ENCODE results near the gene CXCR2.
A peak's percentile ranks its signal among the peaks of the same experiment; 100 is the strongest.
"Not testable (repeated sequence)": the region's sequence is repeated elsewhere in the genome, so short reads cannot be mapped to it uniquely, and the experiment has no call there.

The CXCR2 gene

DNA sequence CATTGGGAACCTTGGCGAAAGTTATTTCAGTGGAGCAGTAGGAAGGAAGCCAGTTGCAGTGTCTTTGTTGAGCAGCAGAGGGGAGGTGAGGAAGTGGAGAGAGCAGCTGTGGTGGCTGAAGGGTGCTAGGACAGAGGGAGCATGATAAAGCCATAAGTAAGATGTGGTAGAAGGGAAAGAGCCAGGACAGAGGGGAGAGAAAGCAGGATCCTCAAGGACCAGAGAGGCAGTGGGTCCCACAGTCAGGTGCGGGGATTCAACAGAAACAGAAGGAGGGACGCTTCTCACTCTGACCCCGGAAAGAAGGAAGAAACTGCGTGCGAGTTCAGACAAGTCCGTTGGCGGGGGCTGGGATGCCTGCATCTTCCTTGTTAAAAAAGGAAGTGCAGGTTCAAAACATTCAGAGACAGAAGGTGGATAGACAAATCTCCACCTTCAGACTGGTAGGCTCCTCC lies at the start of gene CXCR2:
Gene CXCR2 (plus strand): TSS at position 403 of the 455 bp plus-strand sequence. CDS start 8,774 bp downstream, outside the sequence.
- DNase-seq, result no peak

DNA sequence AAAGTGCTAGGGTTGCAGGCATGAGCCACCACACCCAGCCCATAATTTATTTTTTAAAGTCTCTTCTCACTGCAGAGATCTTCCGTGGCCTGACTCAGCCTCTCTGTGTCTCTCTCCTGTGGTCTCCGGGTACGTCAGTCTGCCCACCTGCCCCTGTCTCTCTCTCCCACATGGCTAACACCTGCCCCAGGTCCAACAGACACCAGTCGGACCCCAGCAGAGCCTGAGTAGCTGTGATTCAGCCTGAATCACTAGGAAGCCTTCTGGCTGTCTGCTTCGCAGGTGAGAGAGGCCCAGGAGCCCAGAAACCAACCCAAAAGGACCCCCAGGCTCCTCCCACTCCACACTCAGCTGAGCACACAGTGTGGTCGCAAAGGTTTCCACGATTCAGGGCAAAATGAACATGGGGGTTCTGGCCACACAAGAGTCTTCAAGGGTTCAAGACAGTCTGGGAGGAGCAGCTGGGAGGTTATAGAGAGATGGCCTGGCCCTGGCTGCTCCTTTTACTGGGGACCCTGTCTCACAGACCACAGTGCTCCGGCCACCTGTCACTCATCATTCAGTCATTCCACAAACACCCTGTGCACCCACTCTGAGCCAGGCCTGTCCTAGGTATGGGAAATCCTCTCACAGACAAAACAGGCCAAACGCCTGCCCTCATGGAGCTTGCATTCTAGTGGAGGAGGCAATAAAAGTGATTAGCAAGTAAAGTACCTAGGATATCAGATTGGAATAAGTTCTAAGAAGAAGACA lies 48.2 kb upstream of the CXCR2 start:
- no peak for DNase-seq

DNA sequence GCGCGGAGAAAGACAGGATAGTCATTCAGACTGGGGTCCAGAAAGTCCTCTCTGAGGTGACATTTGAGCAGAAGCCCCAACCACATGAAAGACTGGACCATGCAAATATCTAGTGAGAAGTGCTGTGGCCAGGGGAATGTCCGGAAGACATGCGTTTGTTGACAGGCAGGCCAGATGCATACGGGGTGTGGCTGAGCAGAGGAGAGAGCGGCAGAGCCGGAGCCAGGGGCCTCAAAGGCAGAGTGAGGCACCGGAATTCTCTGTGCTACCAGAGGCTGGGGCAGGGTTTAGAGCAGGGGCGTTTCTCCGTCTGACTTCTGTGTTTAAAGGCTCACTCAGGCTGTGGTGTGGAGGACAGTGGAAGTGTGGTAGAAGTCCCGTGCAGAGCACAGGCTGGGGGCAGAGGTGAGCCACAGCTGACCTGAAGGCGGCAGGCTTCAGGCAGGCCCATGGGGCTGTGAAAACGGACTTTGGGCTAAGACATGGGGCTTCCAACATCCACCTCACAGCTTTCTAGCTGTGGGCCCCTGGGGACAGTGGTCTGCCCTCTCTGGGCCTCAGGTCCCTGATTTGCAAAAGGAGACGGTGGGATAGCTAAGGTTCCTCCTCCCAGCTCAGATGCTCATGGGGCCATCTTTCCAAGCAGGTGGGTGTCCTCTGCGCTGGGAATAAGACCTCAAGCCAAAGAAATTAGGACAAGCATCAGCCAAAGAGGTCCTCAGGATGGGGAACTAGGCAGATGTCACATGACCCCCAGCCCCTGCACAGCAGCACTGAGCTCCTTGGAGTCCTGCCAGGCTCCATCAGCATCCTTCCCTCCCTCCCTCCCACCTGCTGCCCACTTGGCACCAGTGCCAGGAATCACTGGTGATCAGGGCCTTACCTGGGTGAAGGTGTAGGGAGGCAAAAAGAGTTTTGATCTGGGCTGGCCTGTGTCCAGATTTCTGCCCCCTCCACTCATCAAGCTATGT lies 45.6 kb upstream of the CXCR2 start:
- no peak for DNase-seq

DNA sequence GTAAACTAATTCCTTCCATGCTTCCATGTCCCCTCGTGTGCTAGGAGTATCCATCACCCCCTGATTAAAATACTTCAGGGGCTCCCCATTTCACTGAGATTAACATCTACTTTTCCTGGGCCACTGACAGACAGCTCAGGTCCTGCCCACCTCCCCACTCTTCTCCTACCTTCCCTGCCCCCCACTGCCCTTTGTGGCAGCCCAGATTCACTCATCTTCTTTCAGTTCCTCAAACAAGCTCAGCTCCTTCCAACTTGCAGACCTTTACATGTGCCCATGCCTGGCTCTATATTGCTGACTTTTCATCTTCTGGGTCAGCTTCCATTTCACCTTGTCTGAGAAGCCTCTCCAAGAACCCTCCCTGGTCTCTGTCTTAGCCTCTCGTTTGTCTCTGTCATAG lies 44.8 kb upstream of the CXCR2 start:
- no peak for DNase-seq

DNA sequence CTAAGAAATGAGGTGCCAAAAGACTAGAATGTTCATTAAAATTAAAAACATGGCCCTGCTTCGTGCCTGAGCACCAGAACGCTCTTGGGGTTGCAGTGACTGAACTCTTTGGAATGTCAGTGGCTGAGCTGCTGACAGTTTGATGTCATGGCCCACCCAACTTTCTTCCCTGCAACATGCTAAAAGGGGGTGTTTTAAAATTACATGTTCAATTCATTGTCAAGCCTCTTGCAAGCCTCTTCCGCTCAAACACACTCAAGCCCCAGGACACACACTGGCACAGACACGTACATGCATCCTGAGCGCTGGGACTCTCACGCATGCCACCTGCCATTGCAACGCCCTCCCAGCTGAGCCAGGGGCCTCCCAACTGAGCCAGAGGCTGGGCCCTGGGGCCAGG lies 44.1 kb upstream of the CXCR2 start:
- no peak for DNase-seq

DNA sequence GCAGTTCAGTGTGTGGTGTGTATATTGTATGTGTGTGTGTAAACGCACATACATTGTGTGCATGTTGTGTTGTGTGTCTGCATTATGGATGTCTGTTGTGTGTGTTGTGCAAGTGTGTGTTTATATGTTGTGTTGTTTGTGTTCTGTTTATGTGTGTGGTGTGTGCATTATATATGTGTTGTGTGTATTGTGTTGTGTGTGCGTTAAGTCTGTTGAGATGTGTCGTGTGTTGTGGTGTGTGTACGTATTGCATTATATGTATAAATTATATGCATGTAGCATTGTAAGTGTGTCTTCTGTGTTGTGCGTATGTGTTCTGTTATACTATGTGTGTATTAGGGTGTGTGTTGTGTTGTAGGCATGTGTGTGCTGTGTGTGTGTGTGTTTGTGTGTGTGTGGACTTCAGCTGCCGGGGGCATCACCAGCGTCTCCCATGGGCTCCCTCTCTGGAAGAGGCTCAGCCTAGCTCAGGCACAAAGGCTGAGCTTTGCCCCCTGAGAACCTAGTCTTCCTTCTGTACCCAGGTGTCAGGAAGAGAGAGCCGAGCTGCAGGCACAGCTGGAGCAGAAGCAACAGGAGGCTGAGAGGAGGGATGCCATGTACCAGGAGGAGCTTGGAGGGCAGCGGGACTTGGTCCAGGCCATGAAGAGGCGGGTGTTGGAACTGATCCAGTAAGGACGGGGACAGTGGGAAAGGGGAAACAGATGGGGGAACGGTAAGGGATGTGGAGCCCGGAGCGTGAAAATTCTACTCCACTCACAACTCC lies 43.1 kb upstream of the CXCR2 start:
- peak; percentile 15 for DNase-seq

DNA sequence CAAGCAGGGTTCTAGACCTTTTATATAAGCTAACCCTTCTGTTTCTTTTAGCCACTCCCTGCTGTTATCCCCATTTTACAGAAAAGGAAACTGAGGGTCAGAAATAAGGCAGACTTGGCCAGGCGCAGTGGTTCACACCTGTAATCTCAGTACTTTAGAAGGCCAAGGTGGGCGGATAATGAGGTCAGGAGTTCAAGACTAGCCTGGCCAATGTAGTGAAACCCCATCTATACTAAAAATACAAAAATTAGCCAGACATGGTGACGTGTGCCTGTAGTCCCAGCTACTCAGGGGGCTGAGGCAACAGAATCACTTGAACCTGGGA lies 42.5 kb upstream of the CXCR2 start:
- DNase-seq, result no peak

DNA sequence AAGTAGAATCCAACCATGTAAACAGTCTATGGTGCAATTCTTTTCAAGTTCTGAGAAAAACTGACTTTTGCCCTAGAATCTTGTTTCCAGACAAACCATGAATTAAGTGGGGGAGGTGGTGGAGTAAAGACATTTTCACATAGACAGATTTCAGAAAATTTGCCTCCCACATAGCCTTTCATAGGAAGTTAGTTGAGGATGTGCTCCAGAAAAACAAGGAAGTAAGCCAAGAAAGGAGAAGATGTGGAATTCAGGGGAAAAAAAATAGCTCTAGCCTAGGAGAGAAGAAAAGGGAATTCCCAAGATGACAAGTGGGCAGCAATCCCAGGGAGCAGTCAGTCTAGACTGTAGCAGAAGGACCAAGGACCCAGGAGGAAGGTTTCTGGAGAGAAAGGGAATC lies 39.4 kb upstream of the CXCR2 start:
- no peak for DNase-seq

DNA sequence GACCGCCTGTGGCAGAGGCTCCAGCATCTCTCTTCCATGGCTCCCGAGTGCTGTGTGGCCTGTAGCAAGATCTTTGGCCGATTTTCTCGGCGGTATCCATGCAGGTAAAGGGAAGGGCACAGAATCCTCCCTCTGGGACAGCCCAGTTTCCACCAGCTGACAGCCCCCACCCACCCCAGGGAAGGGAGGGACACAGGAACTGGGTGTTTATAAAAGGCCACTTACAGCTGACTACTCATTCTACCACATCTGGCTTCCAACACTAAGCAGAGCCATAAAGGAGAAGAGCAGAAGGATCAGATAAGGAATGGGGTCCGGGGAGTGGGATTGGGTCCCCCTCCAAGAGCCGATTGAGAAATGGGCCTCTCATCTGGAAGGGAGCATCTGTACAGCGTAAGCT lies 36.6 kb upstream of the CXCR2 start:
- DNase-seq, result no peak

DNA sequence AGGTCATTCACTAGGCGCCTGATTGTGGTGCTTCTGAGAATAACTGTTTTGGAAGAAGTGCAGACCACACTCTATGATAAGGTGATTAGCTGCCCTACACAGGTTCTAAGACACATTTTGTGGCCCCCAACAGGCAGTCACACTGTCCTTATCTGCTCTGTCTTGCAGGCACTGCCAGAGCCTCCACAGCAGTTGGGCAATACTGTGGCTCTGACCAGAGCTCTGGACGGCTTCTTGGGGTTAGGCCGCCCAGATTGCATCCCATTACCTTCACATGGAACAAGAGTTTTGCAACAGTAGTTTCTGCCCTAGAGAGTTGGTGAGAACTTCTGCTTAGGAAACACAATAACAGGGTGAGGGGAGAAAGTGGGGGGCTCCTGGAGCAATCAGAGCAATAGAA lies 34.1 kb upstream of the CXCR2 start:
- DNase-seq, result no peak

DNA sequence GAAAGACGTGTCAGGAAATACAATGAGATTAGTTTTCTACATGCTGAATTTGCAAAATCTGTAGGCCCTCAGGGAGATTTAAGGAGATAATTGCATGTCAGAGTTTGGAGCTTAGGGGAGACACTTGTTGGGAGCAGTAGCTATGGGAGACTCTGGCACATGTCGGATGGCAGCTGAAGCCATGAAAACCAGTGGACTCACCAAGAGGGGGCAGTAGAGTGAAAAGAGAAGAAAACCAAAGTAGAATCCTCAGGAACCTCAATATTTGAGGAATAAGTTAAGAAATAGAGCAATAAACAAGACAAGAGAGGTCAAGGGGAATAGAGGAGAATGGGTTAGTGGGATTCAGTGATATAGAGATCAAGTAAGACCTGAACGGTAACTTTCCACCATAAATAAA lies 31.9 kb upstream of the CXCR2 start:
- peak; percentile 13 for DNase-seq

DNA sequence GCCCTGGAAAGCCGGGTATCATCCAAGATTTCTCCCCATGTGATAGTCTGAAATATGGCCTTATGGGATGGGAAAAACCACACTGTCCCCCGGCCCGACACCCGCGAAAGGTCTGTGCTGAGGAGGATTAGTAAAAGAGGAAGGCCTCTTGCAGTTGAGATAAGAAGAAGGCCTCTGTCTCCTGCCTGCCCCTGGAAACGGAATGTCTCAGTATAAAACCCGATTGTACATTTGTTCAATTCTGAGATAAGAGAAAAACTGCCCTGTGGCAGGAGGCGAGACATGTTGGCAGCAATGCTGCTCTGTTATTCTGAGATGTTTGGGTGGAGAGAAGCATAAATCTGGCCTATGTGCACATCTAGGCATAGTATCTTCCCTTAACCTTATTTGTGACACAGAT lies 30.0 kb upstream of the CXCR2 start:
- no peak for DNase-seq

DNA sequence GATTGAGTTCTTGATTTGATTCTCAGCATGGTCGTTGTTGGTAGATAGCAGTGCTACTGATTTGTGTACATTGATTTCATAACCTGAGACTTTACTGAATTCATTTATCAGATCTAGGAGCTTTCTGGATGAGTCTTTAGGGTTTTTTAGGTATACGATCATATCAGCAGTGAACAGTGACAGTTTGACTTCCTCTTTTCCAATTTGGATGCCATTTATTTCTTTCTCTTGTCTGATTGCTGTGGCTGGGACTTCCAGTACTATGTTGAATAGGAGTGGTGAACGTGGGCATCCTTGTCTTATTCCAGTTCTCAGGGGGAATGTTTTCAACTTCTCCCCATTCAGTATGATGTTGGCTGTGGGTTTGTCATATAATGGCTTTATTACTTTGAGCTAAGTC lies 27.9 kb upstream of the CXCR2 start:
- DNase-seq, result no peak

DNA sequence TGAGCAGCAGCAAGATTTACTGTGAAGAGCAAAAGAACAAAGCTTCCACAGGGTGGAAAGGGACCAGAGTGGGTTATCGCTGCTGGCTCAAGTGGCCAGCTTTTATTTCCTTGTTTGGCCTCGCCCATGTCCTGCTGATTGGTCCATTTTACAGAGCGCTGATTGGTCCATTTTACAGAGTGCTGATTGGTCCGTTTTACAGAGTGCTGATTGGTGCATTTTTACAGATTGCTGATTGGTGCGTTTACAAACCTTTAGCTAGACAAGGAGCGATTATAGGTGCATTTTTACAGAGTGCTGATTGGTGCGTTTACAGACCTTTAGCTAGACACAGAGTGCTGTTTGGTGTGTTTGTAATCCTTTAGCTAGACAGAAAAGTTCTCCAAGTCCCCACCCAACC lies 17.0 kb upstream of the CXCR2 start:
- DNase-seq, result not testable (repeated sequence)

DNA sequence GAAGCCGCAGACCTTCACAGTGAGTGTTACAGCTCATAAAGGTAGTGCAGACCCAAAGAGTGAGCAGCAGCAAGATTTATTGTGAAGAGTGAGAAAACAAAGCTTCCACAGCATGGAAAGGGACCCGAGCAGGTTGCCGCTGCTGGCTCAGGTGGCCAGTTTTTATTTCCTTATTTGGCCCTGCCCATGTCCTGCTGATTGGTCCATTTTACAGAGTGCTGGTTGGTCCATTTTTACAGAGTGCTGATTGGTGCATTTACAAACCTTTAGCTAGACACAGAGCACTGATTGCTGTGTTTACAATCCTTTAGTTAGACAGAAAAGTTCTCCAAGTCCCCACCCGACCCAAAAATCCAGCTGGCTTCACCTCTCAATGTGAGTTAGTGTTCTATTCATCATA lies 4.0 kb upstream of the CXCR2 start:
- not testable (repeated sequence) for DNase-seq

DNA sequence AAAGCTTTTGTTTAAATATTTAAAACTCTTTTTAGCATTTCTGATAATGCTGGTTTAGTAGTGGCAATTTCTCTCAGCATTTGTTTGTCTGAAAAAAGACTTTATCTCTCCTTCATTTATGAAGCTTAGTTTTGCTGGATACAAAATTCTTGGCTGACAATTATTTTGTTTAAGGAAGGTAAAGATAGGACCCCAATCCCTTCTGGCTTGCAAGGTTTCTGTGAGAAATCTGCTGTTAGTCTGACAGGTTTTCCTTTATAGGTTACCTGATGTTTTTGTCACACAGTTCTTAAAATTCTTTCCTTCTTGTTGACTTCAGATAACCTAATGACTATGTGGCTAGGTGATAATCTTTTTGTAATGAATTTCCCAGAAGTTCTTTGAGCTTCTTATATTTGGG lies 3.5 kb upstream of the CXCR2 start:
- not testable (repeated sequence) for DNase-seq

DNA sequence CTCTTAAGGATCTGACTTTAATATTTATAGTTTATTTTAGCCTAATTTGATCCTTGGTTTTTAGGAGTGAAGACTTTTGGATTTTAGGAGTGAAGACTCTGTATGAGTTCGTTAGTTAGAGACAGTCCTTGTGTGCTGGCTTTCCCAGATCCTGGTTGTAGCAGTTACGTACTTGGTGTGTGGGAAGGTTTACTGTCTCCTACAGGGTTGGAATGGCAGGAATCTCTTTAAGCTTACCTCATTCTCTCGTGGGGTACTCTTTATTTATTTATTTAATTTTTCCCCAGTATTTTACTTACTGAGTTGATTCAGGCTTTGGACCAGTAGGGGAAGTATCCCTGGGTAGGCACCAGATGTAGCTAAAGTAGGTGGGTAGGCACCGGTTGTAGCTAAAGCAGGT lies 1.8 kb upstream of the CXCR2 start:
- no peak for DNase-seq

DNA sequence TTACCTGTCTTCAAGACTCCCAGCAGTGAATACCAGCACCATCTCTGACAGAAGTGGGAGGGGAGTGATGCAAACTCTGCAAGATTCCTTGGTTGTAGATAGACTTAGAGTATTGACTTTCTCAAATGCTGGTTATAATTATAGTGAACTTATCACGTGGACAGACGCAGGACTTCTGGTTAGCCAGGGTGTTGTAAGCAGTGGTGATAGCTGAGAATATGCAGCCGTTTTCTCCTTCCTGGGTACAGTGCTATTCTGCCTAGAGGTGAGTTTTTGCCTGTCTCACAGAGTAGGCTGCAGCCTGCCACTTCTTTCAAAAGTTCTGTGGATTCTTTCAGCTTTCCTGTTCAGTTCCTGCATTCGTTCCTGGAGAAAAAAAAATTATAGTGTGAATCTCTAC lies 733 bp upstream of the CXCR2 start:
- no peak for DNase-seq

DNA sequence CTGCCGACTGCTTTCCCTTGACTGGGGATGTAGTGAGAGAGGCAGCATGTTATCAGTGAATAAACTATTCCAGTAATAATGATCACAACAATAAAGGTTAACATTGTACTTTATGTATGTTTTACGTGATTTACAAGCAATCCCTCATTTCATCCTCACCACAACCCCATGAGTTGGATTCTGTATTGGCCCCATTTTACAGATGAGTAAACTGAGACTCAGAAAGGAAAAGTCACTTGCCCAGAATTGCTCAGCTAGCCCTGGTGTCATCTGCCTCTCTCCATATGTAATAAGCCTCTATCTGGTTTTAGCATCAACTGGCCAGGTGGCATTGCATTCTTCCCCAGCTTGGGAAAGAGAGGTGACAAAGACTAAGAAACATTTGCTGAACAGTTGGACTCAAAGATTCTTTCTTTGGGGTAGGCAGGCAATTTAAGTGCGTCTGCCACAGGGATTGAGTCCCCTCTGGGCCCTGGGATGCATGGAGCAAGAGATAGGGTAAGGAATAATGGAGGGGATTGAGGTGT lies 2.2 kb downstream of the CXCR2 start:
- DNase-seq, result no peak

DNA sequence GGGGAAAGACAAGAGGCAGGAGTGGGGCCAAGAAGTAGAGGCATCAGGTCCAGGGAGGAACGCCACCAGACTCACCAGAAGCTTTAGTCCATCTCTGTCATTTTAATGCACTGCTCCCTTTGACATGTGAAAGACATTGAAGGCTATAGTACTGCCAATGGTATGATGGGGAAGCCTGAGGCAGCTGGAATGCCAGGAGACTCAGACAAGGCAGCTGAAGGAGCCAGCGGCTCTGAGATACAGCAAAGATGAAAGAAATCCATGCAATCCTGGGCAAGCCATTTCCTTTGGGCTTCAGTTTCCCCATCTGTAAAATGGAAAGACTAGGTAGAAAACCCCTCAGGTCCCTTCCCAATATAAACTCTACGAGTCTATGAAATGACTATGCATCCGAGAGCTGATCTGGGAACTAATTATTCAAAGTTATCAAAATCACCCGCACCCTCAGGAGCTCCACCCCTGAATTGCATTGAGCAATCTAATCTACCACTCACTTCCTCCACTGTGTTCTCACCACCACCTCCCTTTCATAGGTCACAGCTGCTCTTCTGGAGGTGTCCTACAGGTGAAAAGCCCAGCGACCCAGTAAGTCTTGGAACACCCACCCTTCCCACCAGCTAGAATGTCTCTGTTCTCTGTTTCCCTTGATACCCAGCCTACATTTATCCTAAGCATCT lies 3.1 kb downstream of the CXCR2 start:
- DNase-seq, result no peak

DNA sequence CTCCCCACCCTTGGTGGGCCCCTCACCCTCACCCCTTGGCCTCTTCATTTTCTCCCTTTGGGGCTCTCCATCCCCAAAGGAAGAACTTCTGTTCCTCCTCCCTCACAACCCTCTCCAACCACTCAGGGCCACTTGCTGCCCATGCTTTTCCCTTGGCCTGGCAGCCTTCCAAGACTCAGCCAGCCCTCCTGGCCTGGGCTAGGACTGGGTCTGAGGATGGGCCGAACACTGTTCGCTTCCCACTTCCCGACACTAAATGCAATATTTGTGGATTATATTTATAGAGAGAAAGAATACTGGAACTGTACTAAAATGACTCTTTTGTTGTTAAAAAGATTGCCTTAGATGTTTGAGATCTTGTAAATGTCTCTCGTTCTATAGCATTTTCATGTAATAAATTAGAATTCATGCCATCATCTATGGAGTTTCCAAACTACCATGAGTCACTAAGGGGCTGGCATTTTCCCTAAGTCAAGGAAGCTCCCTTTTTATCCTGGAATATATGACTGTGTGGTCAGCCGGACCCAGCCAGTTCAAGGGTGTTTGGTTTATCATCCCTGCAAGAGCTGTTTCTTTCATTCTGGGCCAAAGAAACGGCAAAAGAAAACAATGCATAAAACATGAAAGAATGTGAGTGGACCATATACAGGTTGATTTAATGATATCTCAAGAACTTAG lies 3.8 kb downstream of the CXCR2 start:
- no peak for DNase-seq

DNA sequence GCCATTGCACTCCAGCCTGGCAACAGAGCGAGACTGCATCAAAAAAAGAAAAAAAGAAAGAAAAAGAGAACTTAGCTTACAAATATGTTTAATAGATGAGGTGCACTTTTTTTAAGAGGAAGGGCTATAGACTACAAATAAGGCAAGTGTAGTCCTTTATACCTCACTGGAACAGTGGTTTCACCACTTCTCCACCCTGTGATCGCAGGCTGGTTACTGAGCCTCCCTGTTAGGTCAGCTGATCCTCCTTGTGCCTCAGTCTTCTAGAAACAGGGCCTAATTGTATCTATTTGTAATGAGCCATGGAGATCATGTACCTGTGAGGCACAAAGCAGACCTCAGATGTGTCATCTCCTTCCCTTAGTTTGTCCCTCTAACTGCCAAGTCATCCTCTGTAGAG lies 4.5 kb downstream of the CXCR2 start:
- no peak for DNase-seq

Measured in NCI-H82 (cell line).